T-helper 1 cell treated with Interleukin-12 subunit alpha and Interleukin-12 subunit beta and Interleukin-4 antibody, amounts not matched to agents 30 ng/mL and 1 ng/mL, for 36 hours (primary cell): ENCODE data around the gene PDPR. TPM values are rescaled to one million over a fixed set of nuclear protein-coding genes. Genes with fewer than 3 reads are reported as not detected.
"Not testable (repeated sequence)": the region's sequence is repeated elsewhere in the genome, so short reads cannot be mapped to it uniquely, and the experiment has no call there.

ENCODE experiments used
- intact Hi-C: fragments of 100-400 bp; cut with micrococcal nuclease; formaldehyde crosslinking; loops from one replicate; pipeline ENCODE4 v1.15.1; 2024
- total RNA-seq: library from RNA; stranded (reverse); gene quantifications from 2 replicates; pipeline ENCODE4 v1.2.3, GENCODE V29; 2022

The PDPR gene
- 40.5 and 45.3 TPM in 2 replicates for total RNA-seq

- intact Hi-C loops, result loop anchor here (5.0 to 10.0 kb wide), 2 partner anchors 178 to 689 kb away; partner anchors contain the start of gene CYB5B
Observed at GRCh38 chr16:70113982-70114826, at the start of gene PDPR. Gene PDPR, plus strand, starts transcription at chr16:70114332. Its CDS starts 6,161 bp downstream, at chr16:70120493.

- intact Hi-C loops, result not testable (repeated sequence)
Observed at GRCh38 chr16:70064841-70065370, 49.2 kb upstream of the PDPR start.

GRCh38 chr16:70065376-70065745 lies 48.8 kb upstream of the PDPR start:
- intact Hi-C loops, result not testable (repeated sequence)

- intact Hi-C loops, result not testable (repeated sequence)
Observed at GRCh38 chr16:70065746-70066658, 48.1 kb upstream of the PDPR start.

- intact Hi-C loops, result not testable (repeated sequence)
Observed at GRCh38 chr16:70066751-70067150, 47.4 kb upstream of the PDPR start.

GRCh38 chr16:70079081-70079480 lies 35.1 kb upstream of the PDPR start:
- intact Hi-C loops, result not testable (repeated sequence)

GRCh38 chr16:70081219-70081618 lies 32.9 kb upstream of the PDPR start:
- intact Hi-C loops, result not testable (repeated sequence)

GRCh38 chr16:70083931-70084330 lies 30.2 kb upstream of the PDPR start:
- intact Hi-C loops, result not testable (repeated sequence)

GRCh38 chr16:70088160-70088559 lies 26.0 kb upstream of the PDPR start:
- intact Hi-C loops, result not testable (repeated sequence)

GRCh38 chr16:70088877-70089276 lies 25.3 kb upstream of the PDPR start:
- intact Hi-C loops, result not testable (repeated sequence)

- intact Hi-C loops, result not testable (repeated sequence)
Observed at GRCh38 chr16:70089289-70089688, 24.8 kb upstream of the PDPR start.

- intact Hi-C loops, result not testable (repeated sequence)
Observed at GRCh38 chr16:70091104-70091503, 23.0 kb upstream of the PDPR start.

- intact Hi-C loops, result not testable (repeated sequence)
Observed at GRCh38 chr16:70094096-70094495, 20.0 kb upstream of the PDPR start.

- intact Hi-C loops, result loop anchor here (5.0 to 10.0 kb wide), 2 partner anchors 183 to 685 kb away; partner anchors contain the start of gene CYB5B
Observed at GRCh38 chr16:70109583-70110279, 4.4 kb upstream of the PDPR start.

GRCh38 chr16:70112162-70112561 lies 2.0 kb upstream of the PDPR start:
- intact Hi-C loops, result loop anchor here (5.0 to 10.0 kb wide), 2 partner anchors 180 to 687 kb away; partner anchors contain the start of gene CYB5B

GRCh38 chr16:70113599-70113981 lies 542 bp upstream of the PDPR start:
- intact Hi-C loops, result loop anchor here (5.0 to 10.0 kb wide), 2 partner anchors 179 to 689 kb away; partner anchors contain the start of gene CYB5B

- intact Hi-C loops, result loop anchor here (10.0 kb wide), 1 partner anchor 694 kb away; the partner anchor contains the start of gene CYB5B
Observed at GRCh38 chr16:70118354-70118753, 4.2 kb downstream of the PDPR start.

GRCh38 chr16:70118776-70119175 lies 4.6 kb downstream of the PDPR start:
- intact Hi-C loops, result loop anchor here (10.0 kb wide), 1 partner anchor 694 kb away; the partner anchor contains the start of gene CYB5B

GRCh38 chr16:70120398-70120797 lies 6.3 kb downstream of the PDPR start:
- intact Hi-C loops, result not testable (repeated sequence)

GRCh38 chr16:70123822-70124221 lies 9.7 kb downstream of the PDPR start:
- intact Hi-C loops, result not testable (repeated sequence)

- intact Hi-C loops, result not testable (repeated sequence)
Observed at GRCh38 chr16:70126226-70126625, 12.1 kb downstream of the PDPR start.
